Measurements from ENCODE around the gene PARP3.
"Not testable (repeated sequence)": the region's sequence is repeated elsewhere in the genome, so short reads cannot be mapped to it uniquely, and the experiment has no call there.

PARP3 gene

DNA sequence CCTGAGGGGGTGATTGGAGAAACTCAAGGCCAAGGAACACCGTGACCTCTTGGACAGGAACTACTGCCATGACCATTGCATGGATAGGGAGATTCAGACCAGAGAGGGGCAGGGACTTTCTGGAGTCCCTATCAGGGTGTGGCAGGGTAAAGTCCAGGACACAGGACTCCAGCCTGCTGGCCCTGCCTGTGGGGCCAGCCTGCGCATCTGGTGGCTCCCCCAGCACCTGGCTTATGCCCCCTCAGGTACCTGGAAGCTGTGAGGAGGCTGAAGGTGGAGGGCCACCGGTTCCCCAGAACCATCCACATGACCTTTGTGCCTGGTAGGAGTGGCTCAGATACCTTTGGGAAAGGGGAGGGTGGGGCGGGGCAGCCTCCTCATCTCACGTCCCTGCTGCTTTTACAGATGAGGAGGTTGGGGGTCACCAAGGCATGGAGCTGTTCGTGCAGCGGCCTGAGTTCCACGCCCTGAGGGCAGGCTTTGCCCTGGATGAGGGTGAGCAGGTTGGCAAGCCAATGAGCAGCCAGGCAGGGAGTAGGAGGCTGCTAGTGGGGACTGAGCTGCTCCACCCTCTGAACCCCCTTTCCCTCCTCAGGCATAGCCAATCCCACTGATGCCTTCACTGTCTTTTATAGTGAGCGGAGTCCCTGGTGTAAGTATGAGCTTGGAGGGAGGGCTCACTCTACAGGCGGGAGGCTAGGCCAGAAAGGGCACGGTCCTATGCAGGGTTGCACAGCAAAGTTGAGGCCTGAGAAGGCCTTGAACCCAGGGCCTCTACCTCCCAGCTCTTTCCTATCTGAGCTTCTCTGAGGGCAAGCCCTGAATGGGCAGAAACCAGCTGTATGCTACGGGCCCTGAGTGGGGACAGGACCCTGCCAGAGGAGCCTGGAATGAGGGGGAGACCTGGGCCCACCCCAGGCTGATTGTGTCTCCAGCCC, 44.1 kb downstream of the PARP3 start:
- DNase-seq = no peak

DNA sequence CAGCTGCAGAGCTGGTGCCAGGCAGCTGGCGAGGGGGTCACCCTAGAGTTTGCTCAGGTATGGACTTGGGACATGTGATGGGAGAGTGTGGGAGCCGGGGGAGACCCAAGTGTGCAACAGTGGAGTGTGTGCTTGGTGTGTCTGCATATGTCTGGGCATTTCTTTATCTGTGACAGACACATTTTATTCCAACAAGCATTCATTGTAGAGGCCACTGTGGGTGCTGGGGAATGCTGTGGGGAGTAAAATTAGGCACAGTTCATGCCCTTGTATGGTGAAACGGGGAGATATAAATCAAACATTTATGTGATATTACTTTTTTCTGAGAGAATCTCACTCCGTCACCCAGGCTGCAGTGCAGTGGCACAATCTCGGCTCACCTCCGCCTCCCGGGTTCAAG, 45.4 kb downstream of the PARP3 start:
- DNase-seq = no peak

DNA sequence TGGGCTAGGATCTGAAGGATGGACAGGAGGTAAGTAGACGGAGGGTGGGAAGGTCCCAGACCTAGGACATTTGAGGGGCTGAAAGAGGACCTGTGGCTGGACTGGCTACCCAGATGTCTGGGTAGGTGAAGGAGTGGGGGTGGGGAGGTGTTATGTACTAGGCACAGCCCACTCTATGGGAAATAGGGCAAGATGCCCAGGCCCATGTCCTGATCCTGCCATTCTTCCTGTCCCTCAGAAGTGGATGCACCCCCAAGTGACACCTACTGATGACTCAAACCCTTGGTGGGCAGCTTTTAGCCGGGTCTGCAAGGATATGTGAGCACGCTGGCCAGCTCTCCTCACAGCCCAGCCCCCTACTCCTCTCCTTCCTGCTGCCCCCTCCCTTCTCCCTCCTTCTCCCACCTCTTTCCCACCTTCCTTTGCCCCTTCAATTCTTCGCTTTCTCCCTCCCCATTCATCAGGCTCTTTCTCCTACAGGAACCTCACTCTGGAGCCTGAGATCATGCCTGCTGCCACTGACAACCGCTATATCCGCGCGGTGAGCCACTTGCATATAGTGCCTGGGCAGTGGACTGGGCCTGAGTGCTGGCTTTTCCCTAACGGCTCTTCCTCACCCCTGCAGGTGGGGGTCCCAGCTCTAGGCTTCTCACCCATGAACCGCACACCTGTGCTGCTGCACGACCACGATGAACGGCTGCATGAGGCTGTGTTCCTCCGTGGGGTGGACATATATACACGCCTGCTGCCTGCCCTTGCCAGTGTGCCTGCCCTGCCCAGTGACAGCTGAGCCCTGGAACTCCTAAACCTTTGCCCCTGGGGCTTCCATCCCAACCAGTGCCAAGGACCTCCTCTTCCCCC, 46.4 kb downstream of the PARP3 start:
- DNase-seq = no peak

DNA sequence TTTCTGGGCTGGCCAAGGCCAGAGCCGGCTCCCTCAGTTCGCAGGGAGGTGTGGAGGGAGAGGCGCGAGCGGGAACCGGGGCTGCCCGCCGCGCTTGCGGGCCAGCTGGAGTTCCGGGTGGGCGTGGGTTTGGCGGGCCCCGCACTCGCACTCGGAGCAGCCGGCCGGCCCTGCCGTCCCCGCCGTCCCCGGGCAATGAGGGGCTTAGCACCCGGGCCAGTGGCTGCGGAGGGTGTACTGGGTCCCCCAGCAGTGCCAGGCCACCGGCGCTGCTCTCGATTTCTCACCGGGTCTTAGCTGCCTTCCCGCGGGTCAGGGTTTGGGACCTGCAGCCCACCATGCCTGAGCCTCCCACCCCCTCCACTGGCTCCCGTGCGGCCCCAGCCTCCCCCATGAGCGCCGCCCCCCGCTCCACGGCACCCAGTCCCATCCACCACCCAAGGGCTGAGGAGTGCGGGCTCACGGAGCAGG, 48.4 kb downstream of the PARP3 start:
- not testable (repeated sequence) for DNase-seq

DNA sequence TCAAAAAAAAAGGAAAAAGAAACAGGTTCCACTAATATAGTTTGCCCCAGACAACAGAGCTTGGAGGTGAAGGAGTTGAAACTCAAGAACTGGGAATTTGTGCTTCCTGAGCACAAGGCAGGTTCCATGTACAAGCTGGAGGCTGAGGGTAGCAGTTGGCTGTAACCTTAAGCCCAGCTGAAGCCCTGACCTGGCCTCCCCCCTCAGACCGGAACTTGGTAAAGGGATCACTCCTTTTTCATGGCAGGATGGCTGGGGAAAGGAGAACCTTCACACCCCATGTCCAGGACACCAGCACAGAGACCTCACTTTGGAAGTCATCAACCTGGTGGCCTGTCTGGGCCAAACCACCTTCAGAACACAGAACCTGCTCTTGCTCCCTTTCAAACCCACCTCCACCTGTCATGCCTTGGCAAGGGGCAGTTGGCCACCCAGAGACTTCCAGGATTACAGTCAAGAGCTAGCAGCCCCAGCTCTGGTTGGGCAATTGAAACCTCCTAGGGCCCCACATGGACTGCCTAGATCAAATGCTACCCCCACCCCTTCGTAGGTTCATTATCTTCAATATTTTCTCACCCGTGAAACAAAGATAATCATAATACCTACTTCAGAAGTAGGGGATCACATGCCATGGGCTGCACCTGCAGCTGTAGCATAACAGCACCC, 50.0 kb downstream of the PARP3 start:
- no peak for DNase-seq

DNA sequence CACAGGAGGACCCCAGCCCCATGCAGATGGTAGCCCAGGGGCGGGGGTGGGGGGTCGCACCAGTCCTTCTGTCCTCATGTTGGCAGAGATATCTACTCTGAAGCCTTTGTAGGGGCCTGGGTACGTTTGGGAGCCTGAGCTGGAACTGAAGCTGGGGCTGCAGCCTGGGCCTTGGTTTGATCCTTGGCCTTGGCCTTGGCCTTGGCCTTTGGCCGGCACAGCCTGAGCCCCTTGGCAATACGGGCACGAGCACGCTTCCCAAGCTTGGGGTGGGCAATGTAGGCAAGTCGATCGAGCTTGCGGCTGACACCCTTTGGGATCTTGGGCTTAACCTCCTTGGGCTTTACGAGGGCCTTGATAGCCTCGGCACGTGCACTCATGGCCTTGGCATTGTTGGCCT, 51.5 kb downstream of the PARP3 start:
- not testable (repeated sequence) for DNase-seq

DNA sequence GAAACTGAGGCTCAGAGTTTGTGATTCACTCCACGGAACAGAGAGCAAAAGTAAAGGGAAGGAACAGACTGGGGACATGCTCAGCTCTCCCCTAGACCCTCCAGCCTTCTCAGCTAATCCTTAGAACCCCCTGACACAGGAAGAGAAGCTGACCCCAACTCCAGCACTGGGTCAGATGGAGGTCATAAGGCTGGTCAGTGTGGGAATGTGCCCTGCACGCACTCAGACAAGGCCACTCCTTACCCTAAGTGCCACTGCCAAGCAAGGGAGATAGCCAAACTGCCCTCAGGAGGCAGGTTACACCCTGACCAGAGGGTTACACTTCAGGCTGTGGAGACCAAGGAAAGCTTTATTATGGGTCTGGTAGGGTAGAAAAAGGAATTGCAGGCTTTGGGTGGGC, 52.4 kb downstream of the PARP3 start:
- no peak for DNase-seq

DNA sequence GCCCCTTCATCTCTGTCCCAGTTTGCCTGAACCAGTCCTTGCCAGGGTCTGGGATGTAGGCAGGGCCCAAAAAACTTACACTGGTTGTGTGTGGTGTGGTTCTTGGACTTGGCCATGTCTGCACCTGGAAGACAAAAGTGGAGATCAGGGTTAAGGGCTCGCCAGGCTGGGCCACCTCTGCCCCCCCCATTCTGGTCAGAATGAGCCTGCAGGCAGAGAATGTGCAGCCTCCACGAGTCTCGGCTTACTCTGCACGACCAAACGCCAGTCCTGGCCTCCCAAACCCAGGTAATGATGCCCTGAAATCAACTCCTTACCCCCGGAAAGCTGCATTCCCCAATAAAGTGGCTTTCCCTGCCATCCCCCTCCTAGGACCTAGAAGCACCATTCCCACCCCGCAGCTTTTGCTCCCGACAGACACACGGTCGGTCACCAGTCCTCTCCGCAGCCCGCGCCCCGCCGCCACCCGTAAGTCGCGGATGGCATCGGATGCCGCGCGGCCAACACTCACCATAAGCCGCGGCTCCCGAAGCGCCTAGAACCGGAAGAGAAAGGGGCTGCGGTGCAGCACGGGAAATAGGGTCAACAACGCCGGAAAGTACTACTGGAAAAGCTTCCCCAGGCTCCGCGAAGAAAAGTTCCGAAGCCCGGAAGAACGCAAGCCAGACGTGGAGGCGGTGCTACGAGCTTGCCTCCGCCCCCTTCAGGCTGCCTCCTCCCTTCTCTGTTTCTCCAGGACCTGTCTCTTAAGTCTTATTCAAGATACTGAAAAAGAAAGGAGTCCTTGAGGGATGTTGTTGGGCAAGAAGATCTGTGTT, 53.4 kb downstream of the PARP3 start, which contains the start of gene RPL29:
TSS of gene RPL29 (minus strand) at position 550 of the 818 bp plus-strand sequence. CDS start at position 116, 434 bp downstream.
- DNase-seq = peak; percentile 93

DNA sequence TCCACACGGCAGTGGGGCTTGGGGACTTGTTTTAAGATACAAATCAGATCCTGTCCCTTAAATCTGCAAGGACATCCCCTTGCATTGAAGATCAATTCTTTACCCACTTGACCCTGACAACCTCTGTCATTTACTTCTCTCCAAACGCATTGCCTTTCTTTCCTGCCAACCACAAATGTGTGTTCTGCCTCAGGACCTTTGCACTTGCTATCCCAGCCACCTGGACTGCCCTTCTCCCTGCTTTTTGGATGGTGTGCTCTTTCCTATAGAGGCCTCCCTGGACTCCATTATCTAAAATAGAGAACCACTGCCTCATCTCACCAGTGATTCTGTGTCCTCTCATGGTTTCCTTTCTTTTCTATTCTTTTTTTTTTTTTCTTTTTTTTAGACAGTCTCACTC, 55.0 kb downstream of the PARP3 start:
- no peak for DNase-seq

DNA sequence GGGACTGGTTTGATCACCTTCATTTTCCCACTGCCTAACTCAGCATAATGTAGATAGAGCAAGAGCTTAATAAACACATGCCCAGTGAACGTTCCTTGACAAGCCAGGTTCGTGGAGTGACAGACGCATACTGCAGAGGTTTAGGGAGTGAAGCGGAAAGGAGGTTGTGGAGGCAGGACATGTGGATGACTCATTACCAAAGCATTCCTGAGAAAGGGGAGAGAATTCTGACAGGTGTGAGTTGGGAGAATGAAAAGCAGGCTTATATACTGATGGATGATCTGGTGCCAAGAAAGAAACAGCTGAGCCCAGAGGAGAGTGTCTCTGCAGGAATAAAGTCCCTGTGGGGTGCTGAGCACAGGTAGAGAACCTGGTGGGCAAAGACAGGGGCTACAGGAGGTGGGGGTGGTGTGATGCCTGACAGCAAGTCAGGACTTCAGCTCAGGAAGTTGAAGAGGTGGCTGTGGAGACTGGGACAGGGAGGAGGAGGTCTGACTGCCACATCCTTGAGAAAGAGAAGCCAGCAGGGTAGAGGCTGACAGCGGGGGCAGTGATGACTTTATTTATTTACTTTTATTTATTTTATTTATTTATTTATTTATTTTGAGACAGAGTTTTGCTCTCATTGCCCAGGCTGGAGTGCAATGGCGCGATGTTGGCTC, 55.9 kb downstream of the PARP3 start:
- DNase-seq = no peak
